Activated naive CD4-positive, alpha-beta T cell treated with anti-CD3 and anti-CD28 coated beads, Interleukin-2, amount 50 U/mL, for 24 hours (primary cell): ENCODE measurements around the gene LATS2.

Experiments
- H3K27ac Mint-ChIP-seq: one replicate; pipeline ENCODE4 v1.8.0; 2021; ENCODE audit warnings: mild to moderate bottlenecking, mixed read lengths
- H3K27me3 Mint-ChIP-seq: one replicate; pipeline ENCODE4 v1.8.0; 2021; ENCODE audit warnings: mixed read lengths
- H3K36me3 Mint-ChIP-seq: one replicate; pipeline ENCODE4 v1.8.0; 2021; ENCODE audit warnings: mixed read lengths
- H3K4me1 Mint-ChIP-seq: one replicate; pipeline ENCODE4 v1.8.0; 2021; ENCODE audit warnings: mixed read lengths
- H3K4me3 Mint-ChIP-seq: one replicate; pipeline ENCODE4 v1.8.0; 2021; ENCODE audit warnings: mild to moderate bottlenecking, mixed read lengths
- H3K9me3 Mint-ChIP-seq: one replicate; pipeline ENCODE4 v1.8.0; 2021; ENCODE audit warnings: mixed read lengths

The LATS2 gene

DNA sequence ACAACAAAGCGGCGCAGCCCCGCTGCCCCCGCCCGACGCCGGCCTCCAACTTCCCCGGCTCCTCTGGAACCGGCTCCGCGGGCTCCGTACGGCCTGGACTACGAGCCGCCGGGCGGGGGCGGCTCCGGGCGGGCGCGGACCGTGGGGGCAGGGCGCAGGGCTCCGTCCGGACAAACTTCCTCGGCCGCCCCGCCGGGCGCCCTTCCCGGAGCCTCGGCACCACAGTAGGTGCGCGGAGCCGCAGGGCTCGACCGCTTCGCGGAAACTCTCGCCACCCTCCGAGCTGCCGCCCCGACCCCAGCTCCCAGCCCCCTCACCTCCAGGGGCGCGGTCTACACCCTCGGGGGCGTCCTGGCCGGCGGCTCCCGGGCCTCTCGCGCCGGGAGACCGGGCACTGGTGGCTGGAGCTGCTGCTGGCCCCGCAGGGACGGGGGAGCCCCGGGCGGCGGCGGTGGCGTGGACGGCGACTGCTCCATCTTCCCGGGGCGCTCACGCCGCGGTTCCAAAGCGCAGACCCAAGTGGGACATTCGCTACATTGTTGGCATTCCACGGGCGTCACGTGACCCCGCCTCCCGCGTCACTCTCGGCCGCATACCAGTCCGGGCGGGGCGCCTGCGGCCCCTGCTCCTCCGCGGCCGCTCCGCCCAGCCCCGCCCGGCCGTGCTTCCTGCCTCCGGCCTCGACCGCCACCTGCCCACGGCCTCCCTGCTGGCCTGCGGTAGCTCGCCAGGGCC is at the start of gene LATS2:
Gene LATS2, minus strand, starts transcription at position 558 of the 735 bp plus-strand sequence. CDS start 15,560 bp downstream, outside the sequence.
- H3K9me3 Mint-ChIP-seq: no peaks in the 10 kb centered on the region
- H3K36me3 Mint-ChIP-seq: no peaks in the 10 kb centered on the region
- peaks cover 25% of the 10 kb centered on the region for H3K27me3 Mint-ChIP-seq
- peak within 1 kb of the TSS; percentile 76 for H3K4me3 Mint-ChIP-seq
- H3K27ac Mint-ChIP-seq: no peak within 1 kb of the TSS
- H3K4me1 Mint-ChIP-seq: no peaks in the 10 kb centered on the region

DNA sequence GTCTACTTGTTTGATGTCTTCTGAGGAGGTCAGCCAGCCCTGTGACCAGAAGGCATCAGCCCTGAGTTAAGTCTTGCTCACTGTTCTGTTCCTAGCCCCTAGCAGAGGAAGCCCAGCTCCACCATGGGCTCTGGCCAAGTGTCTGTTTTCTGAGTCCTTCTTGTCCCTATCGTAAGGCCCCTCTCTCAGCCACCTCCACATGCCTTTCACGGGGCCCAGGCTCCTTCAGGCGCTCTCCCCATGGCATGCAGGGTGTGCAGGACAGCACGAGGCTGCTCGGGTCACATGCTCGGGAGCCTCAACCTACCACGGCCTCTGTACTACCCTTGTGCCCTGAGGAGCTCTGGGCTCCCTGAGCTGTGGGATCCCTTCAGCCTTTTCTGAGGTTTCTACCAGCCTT is 47.8 kb upstream of the LATS2 start:
- no peaks in the 10 kb centered on the region for H3K36me3 Mint-ChIP-seq

DNA sequence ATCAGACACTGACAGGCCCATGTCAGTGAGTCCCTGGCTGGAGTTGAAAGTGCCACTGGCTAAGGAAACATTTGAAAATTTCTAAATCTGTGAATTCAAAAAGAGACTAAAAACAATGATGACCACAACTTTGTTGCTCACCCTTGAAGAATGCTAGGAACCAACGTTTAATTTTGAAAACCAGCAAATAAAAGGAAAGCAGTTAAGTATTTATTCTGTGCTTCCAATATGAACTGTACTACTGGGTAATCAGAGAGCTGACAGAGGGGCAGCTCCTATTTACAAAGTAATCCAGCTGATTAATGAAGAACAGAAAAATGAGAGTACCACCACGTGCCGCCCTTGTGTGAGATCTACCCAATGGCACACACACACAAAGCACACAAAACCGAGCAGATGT is 44.7 kb upstream of the LATS2 start:
- H3K9me3 Mint-ChIP-seq: no peaks in the 10 kb centered on the region
- H3K4me1 Mint-ChIP-seq: no peaks in the 10 kb centered on the region
- H3K36me3 Mint-ChIP-seq: no peaks in the 10 kb centered on the region
- no peak overlapping the region for H3K4me3 Mint-ChIP-seq
- no peak overlapping the region for H3K27ac Mint-ChIP-seq
- H3K27me3 Mint-ChIP-seq: no peaks in the 10 kb centered on the region

More for the DNA sequence above, 47.8 kb upstream of the LATS2 start:
- no peaks in the 10 kb centered on the region for H3K9me3 Mint-ChIP-seq
- no peaks in the 10 kb centered on the region for H3K4me1 Mint-ChIP-seq
- H3K27ac Mint-ChIP-seq: no peak overlapping the region
- H3K4me3 Mint-ChIP-seq: no peak overlapping the region
- H3K27me3 Mint-ChIP-seq: no peaks in the 10 kb centered on the region

DNA sequence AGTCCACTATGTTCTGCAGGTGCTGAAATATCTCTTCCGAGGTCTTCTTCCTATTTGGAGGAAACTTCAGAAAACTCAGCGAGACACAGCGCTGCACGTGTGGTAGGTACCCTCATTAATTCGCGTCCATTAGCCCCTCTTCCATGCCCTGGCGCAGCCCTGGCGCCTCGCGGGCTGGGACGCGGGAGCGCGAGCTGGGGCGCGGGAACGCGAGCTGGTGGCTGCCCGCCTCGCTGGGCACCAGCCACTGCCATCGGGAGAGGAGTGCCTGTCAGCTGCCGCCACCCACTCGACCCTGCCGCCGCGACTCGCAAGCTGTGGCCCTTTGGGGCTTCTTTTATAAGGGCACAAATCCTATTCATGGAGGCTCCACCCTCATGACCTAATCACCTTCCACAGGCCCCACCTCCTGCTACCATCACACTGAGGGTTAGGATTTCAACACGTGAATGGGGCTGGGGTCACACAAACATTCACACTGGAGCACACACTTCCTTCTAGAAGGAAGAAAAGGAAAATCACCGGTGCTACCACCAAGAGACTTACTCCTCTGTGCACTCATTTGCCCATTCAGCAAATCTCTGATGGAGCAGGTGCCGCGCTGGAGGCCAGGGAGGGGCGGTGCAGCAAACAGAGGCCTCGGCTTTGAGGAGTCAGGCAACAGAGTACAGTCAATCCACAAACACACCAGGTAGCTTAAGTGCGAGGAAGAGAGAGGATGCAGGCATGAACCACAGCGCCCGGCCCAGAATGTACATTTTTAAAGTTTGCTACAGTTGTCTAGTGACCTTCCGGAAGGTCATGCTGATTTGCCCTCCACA is 43.0 kb upstream of the LATS2 start:
- H3K4me1 Mint-ChIP-seq: no peaks in the 10 kb centered on the region
- no peaks in the 10 kb centered on the region for H3K9me3 Mint-ChIP-seq
- H3K36me3 Mint-ChIP-seq: no peaks in the 10 kb centered on the region
- H3K27ac Mint-ChIP-seq: no peak overlapping the region
- H3K27me3 Mint-ChIP-seq: no peaks in the 10 kb centered on the region
- H3K4me3 Mint-ChIP-seq: no peak overlapping the region

DNA sequence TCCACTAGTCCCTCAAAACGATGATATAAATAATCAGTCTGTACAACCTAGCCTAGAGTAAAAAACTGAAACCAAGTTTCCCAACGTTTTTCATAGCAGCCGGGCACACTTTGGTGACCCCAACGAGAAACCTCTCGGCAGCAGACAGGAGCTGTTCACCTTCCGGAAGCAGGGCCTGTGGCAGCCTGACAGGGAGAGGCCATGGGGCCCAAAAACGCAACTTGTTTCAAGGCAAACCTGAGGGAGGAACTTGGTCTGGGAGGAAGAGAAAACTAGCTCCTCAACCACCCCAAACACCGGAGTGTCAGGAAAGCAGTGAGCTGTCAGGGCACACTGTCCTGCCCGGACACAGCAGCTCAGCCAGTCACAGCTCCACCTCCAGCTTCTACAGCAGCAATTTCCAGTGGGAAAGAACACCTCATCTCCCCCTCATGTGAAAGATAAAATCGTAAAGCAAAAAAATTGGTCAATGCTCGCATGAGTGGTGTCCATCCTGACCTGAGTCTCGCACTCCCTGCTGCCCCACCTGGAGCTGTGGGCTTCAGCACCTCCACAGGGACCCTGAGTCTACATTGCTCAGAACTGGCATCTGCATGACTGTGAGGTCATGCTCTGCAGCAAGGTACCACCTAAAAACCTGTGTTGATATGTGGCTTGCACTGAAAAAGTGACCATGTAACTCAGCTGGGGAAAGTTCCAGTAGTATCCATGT is 40.6 kb upstream of the LATS2 start:
- H3K4me1 Mint-ChIP-seq: no peaks in the 10 kb centered on the region
- no peaks in the 10 kb centered on the region for H3K9me3 Mint-ChIP-seq
- H3K4me3 Mint-ChIP-seq: no peak overlapping the region
- H3K27ac Mint-ChIP-seq: no peak overlapping the region
- no peaks in the 10 kb centered on the region for H3K36me3 Mint-ChIP-seq
- H3K27me3 Mint-ChIP-seq: no peaks in the 10 kb centered on the region

DNA sequence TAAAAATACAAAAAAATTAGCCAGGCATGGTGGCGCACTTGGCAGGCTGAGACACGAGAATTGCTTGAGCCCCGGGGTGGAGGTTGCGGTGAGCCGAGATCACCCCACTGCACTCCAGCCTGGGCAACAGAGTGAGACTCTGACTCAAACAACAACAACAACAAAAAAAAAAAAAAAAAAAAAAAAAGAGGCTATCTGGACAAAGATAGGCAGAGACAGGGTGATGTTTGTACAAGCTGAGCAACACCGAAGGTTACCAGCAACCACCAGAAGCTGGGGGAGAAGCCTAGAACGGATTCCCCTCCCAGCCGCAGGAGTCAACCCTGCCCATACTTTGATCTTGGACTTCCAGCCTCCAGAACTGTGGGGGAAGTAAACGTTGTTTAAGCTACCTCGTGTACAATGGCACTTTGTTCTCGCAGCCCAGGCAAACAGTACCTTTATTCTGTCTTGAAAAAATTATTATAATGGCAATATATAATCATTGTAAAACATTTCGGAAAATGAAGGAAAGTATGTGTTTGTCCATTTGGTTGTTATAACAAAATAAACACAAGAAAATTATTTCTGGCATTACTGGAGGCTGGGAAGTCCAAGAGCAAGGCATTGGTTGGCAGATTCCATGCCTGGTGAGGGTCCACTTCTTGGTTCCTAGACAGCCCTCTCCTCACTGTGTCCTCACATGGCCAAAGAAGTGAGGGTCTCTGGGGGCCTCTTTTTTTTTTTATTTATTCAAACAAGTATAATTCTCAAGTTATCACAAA is 39.8 kb upstream of the LATS2 start:
- Mint-ChIP-seq H3K36me3 (no peaks in the 10 kb centered on the region), H3K27me3 (no peaks in the 10 kb centered on the region), H3K4me1 (no peaks in the 10 kb centered on the region), H3K27ac (no peak overlapping the region), H3K9me3 (no peaks in the 10 kb centered on the region), H3K4me3 (no peak overlapping the region)

DNA sequence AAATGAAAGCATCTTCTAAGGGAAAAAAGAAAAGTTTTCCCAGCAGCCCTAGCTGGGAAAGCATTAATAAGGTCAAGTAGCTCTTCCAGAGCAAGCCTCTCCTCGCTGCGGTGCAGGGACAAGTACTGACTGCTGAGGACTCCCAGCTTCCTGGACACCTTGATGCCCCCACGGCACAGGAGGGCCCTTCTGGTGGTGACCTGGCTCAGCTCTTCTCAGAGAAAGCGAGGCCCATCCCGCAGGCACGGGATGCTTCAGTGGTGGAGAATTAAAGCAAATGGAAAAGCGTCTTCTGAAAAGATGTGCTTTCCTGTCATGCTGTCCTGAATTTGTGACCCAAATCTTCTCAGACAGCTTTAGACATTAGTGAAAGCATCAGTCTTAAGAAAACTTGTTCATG is 38.8 kb upstream of the LATS2 start:
- Mint-ChIP-seq H3K9me3 (no peaks in the 10 kb centered on the region), H3K27ac (no peak overlapping the region), H3K27me3 (no peaks in the 10 kb centered on the region), H3K4me3 (no peak overlapping the region), H3K4me1 (no peaks in the 10 kb centered on the region), H3K36me3 (no peaks in the 10 kb centered on the region)

DNA sequence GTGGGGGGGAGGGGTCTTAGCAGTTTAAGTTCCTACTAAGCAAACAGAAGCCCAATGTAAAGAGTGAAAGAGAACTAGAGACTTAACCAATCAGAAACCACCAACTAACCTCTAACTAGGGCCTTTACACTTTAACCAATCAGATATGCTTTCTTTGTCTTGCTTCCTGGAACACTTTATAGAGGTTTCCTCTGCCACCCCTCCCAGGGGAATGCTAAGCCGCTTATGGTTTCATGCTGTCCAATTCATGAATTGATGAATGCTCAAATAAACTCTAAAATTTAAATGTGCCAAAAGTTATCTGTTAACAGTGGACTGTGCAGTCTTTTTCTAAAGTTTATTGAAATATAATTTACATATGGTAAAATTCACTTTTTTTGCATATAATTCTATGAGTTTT is 33.9 kb upstream of the LATS2 start:
- Mint-ChIP-seq H3K27me3 (no peaks in the 10 kb centered on the region), H3K27ac (no peak overlapping the region), H3K36me3 (no peaks in the 10 kb centered on the region), H3K9me3 (no peaks in the 10 kb centered on the region), H3K4me3 (no peak overlapping the region), H3K4me1 (no peaks in the 10 kb centered on the region)

DNA sequence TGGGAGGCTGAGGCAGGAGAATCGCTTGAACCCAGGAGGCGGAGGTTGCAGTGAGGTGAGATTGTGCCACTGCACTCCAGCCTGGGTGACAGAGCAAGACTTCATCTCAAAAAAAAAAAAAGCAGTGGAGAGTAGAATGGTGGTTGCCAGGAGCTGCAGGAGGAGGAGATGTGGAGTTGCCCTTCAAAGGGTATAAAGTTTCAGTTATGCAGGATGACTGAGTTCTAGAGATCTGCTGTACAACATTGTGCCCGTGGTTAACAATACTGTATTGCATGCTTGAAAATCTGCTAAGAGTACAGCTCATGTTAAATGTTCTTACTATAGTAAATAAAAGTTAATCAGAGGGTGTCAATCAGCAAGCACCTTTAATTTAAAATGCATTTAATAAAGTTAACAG is 28.4 kb upstream of the LATS2 start:
- Mint-ChIP-seq H3K9me3 (no peaks in the 10 kb centered on the region), H3K4me3 (no peak overlapping the region), H3K27ac (no peak overlapping the region), H3K27me3 (peaks cover 4% of the 10 kb centered on the region), H3K4me1 (no peaks in the 10 kb centered on the region), H3K36me3 (no peaks in the 10 kb centered on the region)

DNA sequence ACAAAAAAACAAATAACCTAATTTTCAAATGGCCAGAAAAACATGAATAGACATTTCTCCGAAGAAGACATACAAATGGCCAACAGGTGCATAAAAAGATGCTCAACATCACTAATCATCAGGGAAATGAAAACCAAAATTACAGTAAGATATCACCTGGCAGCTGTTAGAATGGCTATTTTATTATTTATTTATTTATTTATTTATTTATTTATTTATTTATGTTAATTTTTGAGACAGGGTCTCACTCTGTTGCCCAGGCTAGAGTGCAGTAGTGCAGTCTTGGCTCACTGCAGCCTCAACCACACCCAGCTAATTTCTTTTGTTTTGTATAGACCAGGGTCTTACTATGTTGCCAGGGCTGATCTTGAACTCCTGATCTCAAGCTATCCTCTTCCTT is 27.1 kb upstream of the LATS2 start:
- Mint-ChIP-seq H3K27me3 (peaks cover 4% of the 10 kb centered on the region), H3K9me3 (no peaks in the 10 kb centered on the region), H3K36me3 (no peaks in the 10 kb centered on the region), H3K4me1 (no peaks in the 10 kb centered on the region), H3K4me3 (no peak overlapping the region), H3K27ac (no peak overlapping the region)

DNA sequence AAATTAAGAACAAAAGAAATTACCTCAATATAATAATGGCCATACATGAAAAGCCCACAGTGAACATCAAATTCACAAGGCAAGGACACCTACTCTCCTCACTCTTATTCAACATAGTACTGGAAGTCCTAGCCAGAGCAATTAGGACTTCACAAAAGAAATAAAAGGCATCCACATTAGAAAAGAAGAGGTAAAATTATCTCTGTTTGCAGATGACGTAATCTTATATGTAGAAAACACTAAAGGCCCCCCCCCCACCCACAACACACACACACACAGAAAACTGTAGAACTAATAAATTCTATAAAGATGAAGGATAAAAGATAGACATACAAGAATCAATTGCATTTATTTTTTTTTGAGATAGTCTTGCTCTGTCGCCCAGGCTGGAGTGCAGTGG is 25.5 kb upstream of the LATS2 start:
- H3K4me1 Mint-ChIP-seq: no peaks in the 10 kb centered on the region
- peaks cover 4% of the 10 kb centered on the region for H3K27me3 Mint-ChIP-seq
- H3K9me3 Mint-ChIP-seq: no peaks in the 10 kb centered on the region

DNA sequence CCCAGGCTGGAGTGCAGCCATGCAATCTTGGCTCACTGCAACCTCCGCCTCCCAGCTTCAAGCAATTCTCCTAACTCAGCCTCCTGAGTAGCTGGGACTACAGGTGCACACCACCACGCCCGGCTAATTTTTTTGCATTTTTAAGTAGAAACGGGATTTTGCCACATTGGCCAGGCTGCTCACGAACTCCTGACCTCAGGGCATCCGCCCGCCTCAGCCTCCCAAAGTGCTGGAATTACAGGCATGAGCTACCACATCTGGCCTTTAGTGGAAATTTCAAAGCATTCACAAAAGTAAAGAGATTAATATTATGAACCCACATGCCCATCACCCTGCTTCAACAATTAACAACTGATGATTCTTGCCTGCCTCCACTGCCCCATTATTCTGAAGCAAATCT is 20.5 kb upstream of the LATS2 start:
- Mint-ChIP-seq H3K27me3 (peaks cover 10% of the 10 kb centered on the region), H3K36me3 (no peaks in the 10 kb centered on the region), H3K4me3 (no peak overlapping the region), H3K4me1 (no peaks in the 10 kb centered on the region), H3K27ac (no peak overlapping the region), H3K9me3 (no peaks in the 10 kb centered on the region)

More for the DNA sequence above, 25.5 kb upstream of the LATS2 start:
- Mint-ChIP-seq H3K36me3 (no peaks in the 10 kb centered on the region), H3K27ac (no peak overlapping the region), H3K4me3 (no peak overlapping the region)

DNA sequence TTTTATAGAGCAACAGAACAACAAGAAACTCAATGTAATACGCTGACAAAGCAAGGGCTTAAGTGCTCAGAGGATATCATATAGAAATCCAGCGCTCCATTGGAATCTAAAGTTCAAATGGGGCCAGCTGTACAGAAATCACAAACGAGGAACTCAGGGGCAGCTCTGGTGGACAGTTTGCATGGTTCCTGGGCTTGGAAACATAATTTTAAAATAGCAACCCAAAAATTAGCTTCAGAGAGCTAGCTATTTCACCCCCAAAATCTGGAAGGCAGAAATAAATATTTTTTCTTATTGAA is 19.2 kb upstream of the LATS2 start:
- H3K4me1 Mint-ChIP-seq: no peaks in the 10 kb centered on the region

DNA sequence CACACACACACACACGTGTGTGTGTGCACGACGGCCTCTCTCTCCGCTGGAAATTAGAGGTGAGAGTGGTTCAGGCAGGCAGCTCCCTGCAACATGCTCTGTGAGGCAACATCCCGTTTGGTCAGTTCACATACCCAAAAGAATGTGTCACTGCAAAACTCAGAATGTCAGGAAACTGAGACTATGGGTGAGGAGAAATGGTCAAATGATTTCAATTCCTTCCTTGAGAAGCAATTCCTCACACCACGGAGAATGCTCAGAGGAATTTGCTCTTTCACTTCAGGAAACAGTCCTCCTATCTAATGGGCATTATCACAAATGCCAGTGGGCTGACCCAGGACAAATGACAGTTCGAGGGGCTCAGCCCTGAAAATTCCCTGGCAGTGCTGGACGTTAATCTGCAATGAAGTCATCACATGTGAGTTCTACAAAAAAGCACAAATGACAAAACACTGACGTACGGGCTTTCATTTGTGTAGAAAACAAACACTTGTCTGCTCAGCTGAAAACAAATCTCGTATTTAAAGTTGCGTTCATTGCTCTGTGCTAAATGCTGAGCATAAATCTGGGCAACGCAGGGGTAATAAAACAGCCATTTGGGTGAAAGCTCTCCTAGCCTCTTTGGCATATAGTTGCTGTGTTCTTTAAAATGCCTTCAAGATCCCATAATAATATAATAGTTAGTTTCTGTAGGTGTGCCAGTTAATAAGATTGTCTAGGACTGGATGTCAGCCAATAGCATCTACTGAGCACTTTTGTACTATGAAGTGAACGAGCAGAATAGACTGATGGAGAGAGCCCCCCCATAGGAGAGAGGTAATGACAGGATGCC is 18.6 kb upstream of the LATS2 start:
- no peak overlapping the region for H3K27ac Mint-ChIP-seq

More for the DNA sequence above, 19.2 kb upstream of the LATS2 start:
- Mint-ChIP-seq H3K27ac (no peak overlapping the region), H3K27me3 (peaks cover 6% of the 10 kb centered on the region), H3K9me3 (no peaks in the 10 kb centered on the region), H3K4me3 (no peak overlapping the region), H3K36me3 (no peaks in the 10 kb centered on the region)

DNA sequence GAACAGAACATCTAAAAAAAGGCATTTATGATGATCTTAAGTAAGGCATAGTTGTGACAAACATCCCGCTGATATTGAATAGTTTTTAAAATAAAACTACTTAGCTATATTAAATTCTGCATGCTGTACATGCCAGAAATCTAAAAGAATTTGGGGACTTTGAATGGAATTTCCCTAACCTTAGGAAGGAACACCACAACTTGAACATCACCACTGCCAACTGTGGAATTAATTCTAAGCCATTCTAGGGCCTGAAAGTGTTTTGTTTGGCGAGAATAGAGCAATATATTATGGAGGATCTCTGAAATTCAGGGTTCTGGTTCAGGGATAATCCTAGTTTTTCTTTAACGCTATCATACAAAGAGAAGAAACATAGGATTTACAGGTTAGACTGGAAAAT is 17.8 kb upstream of the LATS2 start:
- Mint-ChIP-seq H3K27me3 (peaks cover 8% of the 10 kb centered on the region), H3K4me1 (peaks cover 13% of the 10 kb centered on the region), H3K4me3 (no peak overlapping the region), H3K27ac (no peak overlapping the region), H3K36me3 (no peaks in the 10 kb centered on the region), H3K9me3 (no peaks in the 10 kb centered on the region)

More for the DNA sequence above, 18.6 kb upstream of the LATS2 start:
- Mint-ChIP-seq H3K9me3 (no peaks in the 10 kb centered on the region), H3K4me1 (peaks cover 5% of the 10 kb centered on the region), H3K36me3 (no peaks in the 10 kb centered on the region), H3K27me3 (peaks cover 6% of the 10 kb centered on the region), H3K4me3 (no peak overlapping the region)
